SU-DHL-6 (cell line): ENCODE measurements around the gene SNCA.

Experiments
- H2AFZ ChIP-seq: fragments of 200-600 bp; sonication (generic); 2 replicates; pipeline ENCODE4 v1.6.1; 2014; ENCODE audit warnings: low read depth, mild to moderate bottlenecking, moderate library complexity, mixed read lengths, antibody characterized with exemption, low read length; ENCODE audit not compliant: severe bottlenecking
- H3F3A ChIP-seq: fragments of 200-600 bp; shearing (Covaris generic); 2 replicates; pipeline ENCODE4 v1.6.0; 2016; ENCODE audit warnings: antibody characterized with exemption, mild to moderate bottlenecking; ENCODE audit not compliant: insufficient read depth
- H3K27ac ChIP-seq: fragments of 200-600 bp; sonication (generic); 2 replicates; pipeline ENCODE4 v1.5.1; 2016; ENCODE audit warnings: low read depth, mild to moderate bottlenecking, low read length, moderate library complexity, mixed read lengths
- H3K27me3 ChIP-seq: fragments of 200-600 bp; sonication (generic), shearing (Covaris generic); 2 replicates; pipeline ENCODE4 v1.6.0; 2014; ENCODE audit warnings: mild to moderate bottlenecking, low read length
- H3K36me3 ChIP-seq: fragments of 200-600 bp; sonication (generic); 2 replicates; pipeline ENCODE4 v1.6.1; 2014; ENCODE audit warnings: mild to moderate bottlenecking, low read length, mixed read lengths
- H3K4me2 ChIP-seq: fragments of 300-600, 200-600 bp; shearing (Covaris generic), sonication (generic); 2 replicates; pipeline ENCODE4 v1.6.0; 2014; ENCODE audit warnings: low read length, low read depth, mild to moderate bottlenecking; ENCODE audit not compliant: poor library complexity, severe bottlenecking
- H3K4me3 ChIP-seq: fragments of 200-600 bp; sonication (generic); 2 replicates; pipeline ENCODE4 v1.5.1; 2014; ENCODE audit warnings: antibody characterized with exemption, low read length, mild to moderate bottlenecking, mixed read lengths; ENCODE audit not compliant: insufficient read depth, poor library complexity, severe bottlenecking
- H3K79me2 ChIP-seq: fragments of 200-600 bp; sonication (generic); 2 replicates; pipeline ENCODE4 v1.6.1; 2014; ENCODE audit warnings: mild to moderate bottlenecking, low read length, moderate library complexity; ENCODE audit not compliant: insufficient read depth
- H3K9ac ChIP-seq: fragments of 200-600 bp; sonication (generic); 2 replicates; pipeline ENCODE4 v1.7.0; 2014; ENCODE audit warnings: mild to moderate bottlenecking, low read length
- H3K9me2 ChIP-seq: fragments of 200-600 bp; sonication (generic); replicated peaks from 2 replicates; pipeline ENCODE4 v1.6.1; 2014; ENCODE audit warnings: low read length; ENCODE audit not compliant: insufficient read depth
- H3K9me3 ChIP-seq: fragments of 200-600 bp; sonication (generic); 2 replicates; pipeline ENCODE4 v1.6.1; 2014; ENCODE audit warnings: low read length, mixed read lengths; ENCODE audit not compliant: insufficient read depth
- H4K20me1 ChIP-seq: fragments of 200-600 bp; sonication (generic); 2 replicates; pipeline ENCODE4 v1.6.1; 2014; ENCODE audit warnings: low read depth, mild to moderate bottlenecking, antibody characterized with exemption, low read length, moderate library complexity, mixed read lengths
- CTCF ChIP-seq: fragments of 200-600 bp; sonication (generic); IDR thresholded peaks from one replicate; pipeline ENCODE4 v1.5.1; 2017; ENCODE audit warnings: antibody characterized with exemption, mild to moderate bottlenecking, low read length, moderate library complexity; ENCODE audit not compliant: insufficient read depth, poor library complexity, severe bottlenecking
- EZH2phosphoT487 ChIP-seq: fragments of 200-600 bp; sonication (generic), shearing (Covaris generic); conservative IDR thresholded peaks from 2 replicates; pipeline ENCODE4 v1.6.1; 2018; ENCODE audit warnings: mild to moderate bottlenecking, antibody characterized with exemption, low read length, moderate library complexity, mixed read lengths

Gene SNCA

GRCh38 chr4:89847571-89848325, 10.8 kb upstream of the SNCA start:
- Histone ChIP-seq H3K27me3 (no peaks in the 10 kb centered on the region), H2AFZ (no peak overlapping the region), H3K9me2 (no peaks in the 10 kb centered on the region), H4K20me1 (no peaks in the 10 kb centered on the region), H3K9me3 (no peaks in the 10 kb centered on the region), H3K9ac (no peak overlapping the region), H3K4me3 (no peak overlapping the region), H3K4me2 (no peak overlapping the region), H3K27ac (no peak overlapping the region), H3K79me2 (no peaks in the 10 kb centered on the region), H3K36me3 (no peaks in the 10 kb centered on the region), H3F3A (no peaks in the 10 kb centered on the region)
- no peak for TF ChIP-seq CTCF
- TF ChIP-seq EZH2phosphoT487 = no peak

- no peaks in the 10 kb centered on the region for H3K27me3 ChIP-seq
Observed at GRCh38 chr4:89839558-89839957, 2.6 kb upstream of the SNCA start.

GRCh38 chr4:89837993-89838390, 1.0 kb upstream of the SNCA start:
- Histone ChIP-seq H3K4me2 (no peak overlapping the region), H3K4me3 (no peak overlapping the region), H3K27ac (no peak overlapping the region), H3K9me2 (no peaks in the 10 kb centered on the region), H2AFZ (no peak overlapping the region), H3K9ac (no peak overlapping the region), H3F3A (no peaks in the 10 kb centered on the region), H3K79me2 (no peaks in the 10 kb centered on the region), H3K9me3 (no peaks in the 10 kb centered on the region), H4K20me1 (no peaks in the 10 kb centered on the region), H3K27me3 (no peaks in the 10 kb centered on the region), H3K36me3 (no peaks in the 10 kb centered on the region)
- TF ChIP-seq CTCF (no peak), EZH2phosphoT487 (no peak)

More at GRCh38 chr4:89839558-89839957, 2.6 kb upstream of the SNCA start:
- Histone ChIP-seq H3F3A (no peaks in the 10 kb centered on the region), H3K4me3 (no peak overlapping the region), H3K9ac (no peak overlapping the region), H3K79me2 (no peaks in the 10 kb centered on the region), H3K27ac (no peak overlapping the region), H3K9me3 (no peaks in the 10 kb centered on the region), H3K9me2 (no peaks in the 10 kb centered on the region), H3K36me3 (no peaks in the 10 kb centered on the region), H3K4me2 (no peak overlapping the region), H2AFZ (no peak overlapping the region), H4K20me1 (no peaks in the 10 kb centered on the region)
- TF ChIP-seq EZH2phosphoT487 (no peak), CTCF (no peak)
